Mucosa of rectum (tissue), 2 donors: ENCODE measurements around the gene ACTR1A.

ENCODE experiments used
- H3K27ac ChIP-seq, 2 donors: one replicate each; pipeline ENCODE4 v1.7.0; 2013; ENCODE audit warnings: inconsistent platforms in 2 of 2, low read depth in 2 of 2, low read length in 2 of 2
- H3K27me3 ChIP-seq, 2 donors: one replicate each; pipeline ENCODE4 v1.7.0; 2013; ENCODE audit warnings: low read length in 2 of 2; ENCODE audit not compliant: control insufficient read depth in 2 of 2, insufficient read depth in 2 of 2
- H3K36me3 ChIP-seq, 2 donors: one replicate each; pipeline ENCODE4 v1.7.0; 2013; ENCODE audit warnings: low read length in 2 of 2; ENCODE audit not compliant: control insufficient read depth in 2 of 2, insufficient read depth in 2 of 2
- H3K4me1 ChIP-seq, 2 donors: one replicate each; pipeline ENCODE4 v1.7.0; 2013; ENCODE audit warnings: low read length in 2 of 2, mild to moderate bottlenecking in 1 of 2; ENCODE audit not compliant: control insufficient read depth in 2 of 2, insufficient read depth in 2 of 2
- H3K4me3 ChIP-seq, 2 donors: one replicate each; pipeline ENCODE4 v1.7.0; 2013; ENCODE audit warnings: low read length in 2 of 2
- H3K9ac ChIP-seq, 2 donors: one replicate each; pipeline ENCODE4 v1.7.0; 2013; ENCODE audit warnings: low read length in 2 of 2, low read depth in 1 of 2, mild to moderate bottlenecking in 1 of 2
- H3K9me3 ChIP-seq, 2 donors: one replicate each; pipeline ENCODE4 v1.7.0; 2013; ENCODE audit warnings: low read length in 2 of 2; ENCODE audit not compliant: control insufficient read depth in 2 of 2
- donor health status: healthy.
- donor health status: Normal muscosa, but diverticular disease.

The ACTR1A gene

GRCh38 chr10:102449321-102450123, 53.0 kb downstream of the ACTR1A start:
- H3K9me3 ChIP-seq, result no peaks in the 10 kb centered on the region
- H3K27ac ChIP-seq, result peak overlapping the region; percentile 88 to 91
- H3K27me3 ChIP-seq, result no peaks in the 10 kb centered on the region
- no peaks in the 10 kb centered on the region for H3K36me3 ChIP-seq
- peak overlapping the region; percentile 79 to 91 for H3K9ac ChIP-seq
- peak overlapping the region; percentile 96 to 98 for H3K4me3 ChIP-seq
- peaks cover 12 to 14% of the 10 kb centered on the region in 2 donors for H3K4me1 ChIP-seq

- Histone ChIP-seq H3K9ac (no peak overlapping the region), H3K27ac (no peak overlapping the region), H3K27me3 (no peaks in the 10 kb centered on the region), H3K9me3 (no peaks in the 10 kb centered on the region), H3K4me3 (no peak overlapping the region), H3K36me3 (no peaks in the 10 kb centered on the region), H3K4me1 (no peaks in the 10 kb centered on the region)
Measured at GRCh38 chr10:102444851-102445250, 57.7 kb downstream of the ACTR1A start.

GRCh38 chr10:102438374-102438773, 64.1 kb downstream of the ACTR1A start:
- no peak overlapping the region for H3K27ac ChIP-seq
- no peak overlapping the region for H3K4me3 ChIP-seq
- no peaks in the 10 kb centered on the region for H3K36me3 ChIP-seq
- peaks cover 0 to 3% of the 10 kb centered on the region in 2 donors for H3K27me3 ChIP-seq
- H3K4me1 ChIP-seq, result peaks cover 0 to 6% of the 10 kb centered on the region in 2 donors
- H3K9ac ChIP-seq, result no peak overlapping the region
- H3K9me3 ChIP-seq, result no peaks in the 10 kb centered on the region

GRCh38 chr10:102437515-102437914, 65.0 kb downstream of the ACTR1A start:
- Histone ChIP-seq H3K27ac (no peak overlapping the region), H3K4me3 (no peak overlapping the region), H3K27me3 (peaks cover 0 to 3% of the 10 kb centered on the region in 2 donors), H3K9me3 (no peaks in the 10 kb centered on the region), H3K4me1 (peaks cover 0 to 6% of the 10 kb centered on the region in 2 donors), H3K9ac (no peak overlapping the region), H3K36me3 (no peaks in the 10 kb centered on the region)

GRCh38 chr10:102436312-102436711, 66.2 kb downstream of the ACTR1A start:
- no peak overlapping the region for H3K27ac ChIP-seq
- H3K4me3 ChIP-seq, result no peak overlapping the region
- H3K36me3 ChIP-seq, result no peaks in the 10 kb centered on the region
- H3K9ac ChIP-seq, result no peak overlapping the region
- H3K9me3 ChIP-seq, result no peaks in the 10 kb centered on the region
- H3K27me3 ChIP-seq, result peaks cover 0 to 3% of the 10 kb centered on the region in 2 donors
- H3K4me1 ChIP-seq, result peaks cover 9 to 15% of the 10 kb centered on the region in 2 donors

- Histone ChIP-seq H3K9ac (no peak overlapping the region), H3K27me3 (peaks cover 0 to 3% of the 10 kb centered on the region in 2 donors), H3K36me3 (no peaks in the 10 kb centered on the region), H3K4me1 (peaks cover 9 to 15% of the 10 kb centered on the region in 2 donors), H3K27ac (peak overlapping the region in 1 of 2 donors; percentile 32), H3K4me3 (peak overlapping the region; percentile 40 to 64), H3K9me3 (no peaks in the 10 kb centered on the region)
Measured at GRCh38 chr10:102435529-102436233, 66.8 kb downstream of the ACTR1A start.

- no peak overlapping the region for H3K9ac ChIP-seq
- peaks cover 9 to 15% of the 10 kb centered on the region in 2 donors for H3K4me1 ChIP-seq
- peaks cover 0 to 3% of the 10 kb centered on the region in 2 donors for H3K27me3 ChIP-seq
- H3K4me3 ChIP-seq, result peak overlapping the region; percentile 24 to 44
- H3K27ac ChIP-seq, result no peak overlapping the region
- H3K36me3 ChIP-seq, result no peaks in the 10 kb centered on the region
- H3K9me3 ChIP-seq, result no peaks in the 10 kb centered on the region
Measured at GRCh38 chr10:102435133-102435497, 67.4 kb downstream of the ACTR1A start.

- no peak overlapping the region for H3K4me3 ChIP-seq
- H3K9ac ChIP-seq, result no peak overlapping the region
- no peaks in the 10 kb centered on the region for H3K9me3 ChIP-seq
- no peak overlapping the region for H3K27ac ChIP-seq
- peaks cover 9 to 15% of the 10 kb centered on the region in 2 donors for H3K4me1 ChIP-seq
- H3K27me3 ChIP-seq, result peaks cover 0 to 3% of the 10 kb centered on the region in 2 donors
- H3K36me3 ChIP-seq, result no peaks in the 10 kb centered on the region
Measured at GRCh38 chr10:102434394-102435132, 67.9 kb downstream of the ACTR1A start.

- no peak overlapping the region for H3K27ac ChIP-seq
- peaks cover 9 to 15% of the 10 kb centered on the region in 2 donors for H3K4me1 ChIP-seq
Measured at GRCh38 chr10:102433619-102434046, 68.9 kb downstream of the ACTR1A start.

More at GRCh38 chr10:102433619-102434046, 68.9 kb downstream of the ACTR1A start:
- Histone ChIP-seq H3K9ac (no peak overlapping the region), H3K27me3 (peaks cover 0 to 3% of the 10 kb centered on the region in 2 donors), H3K36me3 (no peaks in the 10 kb centered on the region), H3K4me3 (no peak overlapping the region), H3K9me3 (no peaks in the 10 kb centered on the region)
